ENCODE results near the gene NHEJ1.

Gene NHEJ1

DNA sequence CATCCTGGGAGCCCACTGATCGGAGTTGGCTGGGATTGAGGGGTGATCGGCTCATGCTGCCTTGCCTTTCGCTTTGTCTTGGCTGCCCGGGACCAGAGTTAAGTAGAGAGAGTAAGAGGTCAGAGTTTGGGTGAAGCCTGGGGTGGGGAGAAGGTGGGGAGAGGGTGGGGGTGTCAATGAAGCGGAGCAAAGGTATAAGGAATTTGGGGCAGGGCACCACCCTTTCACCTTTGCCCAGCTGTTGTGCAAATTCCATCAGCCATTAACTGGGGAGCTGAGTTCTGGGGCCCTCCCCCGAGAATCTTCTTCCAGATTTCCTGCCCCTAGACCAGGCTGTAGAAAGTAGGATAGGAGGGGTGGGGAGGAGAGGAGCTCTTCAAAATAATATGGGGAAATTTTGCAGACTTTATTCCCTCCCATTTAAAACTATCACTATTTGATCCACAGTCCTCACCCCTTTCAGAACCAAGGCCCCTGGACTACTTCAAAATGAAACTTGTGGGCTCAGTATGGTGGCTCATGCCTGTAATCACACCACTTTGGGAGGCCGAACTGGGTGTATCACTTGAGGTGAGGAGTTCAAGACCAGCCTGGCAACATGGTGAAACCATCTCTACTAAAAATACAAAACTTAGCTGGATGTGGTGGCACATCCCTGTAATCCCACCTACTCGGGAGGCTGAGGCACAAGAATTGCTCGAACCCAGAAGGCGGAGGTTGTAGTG, 9.5 kb upstream of the NHEJ1 start, which contains the start of gene SLC23A3:
Gene SLC23A3 (minus strand): TSS at position 100 of the 725 bp plus-strand sequence. CDS start 45 bp downstream, at position 55.
- H3K27me3 Mint-ChIP-seq (ENCODE audit: low read depth): peaks cover 3% of the 10 kb centered on the region
- H3K27ac Mint-ChIP-seq: no peak within 1 kb of the TSS
- H3K4me1 Mint-ChIP-seq: peaks cover 12% of the 10 kb centered on the region
- H3K4me3 Mint-ChIP-seq: no peak within 1 kb of the TSS
- no peaks in the 10 kb centered on the region for H3K9me3 Mint-ChIP-seq
- peaks cover 25% of the 10 kb centered on the region for H3K36me3 Mint-ChIP-seq (ENCODE audit: low read depth)
- TF ChIP-seq, protein P1, sequence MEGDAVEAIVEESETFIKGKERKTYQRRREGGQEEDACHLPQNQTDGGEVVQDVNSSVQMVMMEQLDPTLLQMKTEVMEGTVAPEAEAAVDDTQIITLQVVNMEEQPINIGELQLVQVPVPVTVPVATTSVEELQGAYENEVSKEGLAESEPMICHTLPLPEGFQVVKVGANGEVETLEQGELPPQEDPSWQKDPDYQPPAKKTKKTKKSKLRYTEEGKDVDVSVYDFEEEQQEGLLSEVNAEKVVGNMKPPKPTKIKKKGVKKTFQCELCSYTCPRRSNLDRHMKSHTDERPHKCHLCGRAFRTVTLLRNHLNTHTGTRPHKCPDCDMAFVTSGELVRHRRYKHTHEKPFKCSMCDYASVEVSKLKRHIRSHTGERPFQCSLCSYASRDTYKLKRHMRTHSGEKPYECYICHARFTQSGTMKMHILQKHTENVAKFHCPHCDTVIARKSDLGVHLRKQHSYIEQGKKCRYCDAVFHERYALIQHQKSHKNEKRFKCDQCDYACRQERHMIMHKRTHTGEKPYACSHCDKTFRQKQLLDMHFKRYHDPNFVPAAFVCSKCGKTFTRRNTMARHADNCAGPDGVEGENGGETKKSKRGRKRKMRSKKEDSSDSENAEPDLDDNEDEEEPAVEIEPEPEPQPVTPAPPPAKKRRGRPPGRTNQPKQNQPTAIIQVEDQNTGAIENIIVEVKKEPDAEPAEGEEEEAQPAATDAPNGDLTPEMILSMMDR (IDR thresholded peaks at IDR 0.05; ENCODE audit: unreplicated experiment in 3 of 3): no peak

DNA sequence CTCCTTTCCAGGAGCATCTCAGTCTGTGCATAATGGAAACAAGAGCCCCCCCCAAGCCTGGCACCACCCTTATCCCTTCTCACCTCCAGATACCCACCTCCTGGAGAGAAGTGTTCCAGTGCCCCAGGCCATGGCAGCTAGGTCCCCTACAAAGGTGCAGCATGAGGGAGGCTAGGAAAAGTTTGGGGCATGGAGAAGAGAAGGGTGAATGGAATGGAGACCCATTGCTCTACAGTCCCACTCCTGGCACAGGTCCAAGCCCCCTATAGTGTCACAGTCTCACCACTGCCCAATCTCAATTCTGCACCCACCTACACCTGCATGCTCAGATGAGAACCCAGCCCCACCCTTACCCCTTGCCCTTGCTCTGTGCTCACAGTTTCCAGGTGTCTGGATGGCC, 8.3 kb upstream of the NHEJ1 start:
- Mint-ChIP-seq H3K27me3 (ENCODE audit: low read depth) (peaks cover 4% of the 10 kb centered on the region), H3K27ac (no peak overlapping the region), H3K36me3 (ENCODE audit: low read depth) (peaks cover 16% of the 10 kb centered on the region), H3K4me3 (no peak overlapping the region), H3K4me1 (peaks cover 6% of the 10 kb centered on the region), H3K9me3 (no peaks in the 10 kb centered on the region)
- TF ChIP-seq, protein P1 (IDR thresholded peaks at IDR 0.05; ENCODE audit: unreplicated experiment in 3 of 3): no peak

DNA sequence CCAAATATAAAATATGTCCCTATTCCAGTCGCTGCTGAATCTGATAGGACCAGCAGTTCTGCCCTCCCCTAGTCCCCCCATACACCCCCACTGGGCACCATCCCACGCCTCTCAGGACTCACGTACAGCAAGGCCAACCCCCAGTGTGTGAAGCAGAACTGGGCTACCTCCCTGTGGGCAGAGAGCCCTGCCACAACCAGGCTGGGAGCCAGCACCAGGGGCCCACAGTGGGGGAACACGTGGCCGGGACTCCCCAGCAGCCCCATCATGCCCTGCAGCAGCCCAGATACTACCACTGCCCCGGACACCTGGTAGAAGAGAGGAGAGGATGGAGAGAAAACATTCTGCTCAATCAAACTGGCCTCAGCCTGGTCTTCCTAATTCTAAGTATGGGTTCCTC, 7.9 kb upstream of the NHEJ1 start:
- Mint-ChIP-seq H3K9me3 (no peaks in the 10 kb centered on the region), H3K36me3 (ENCODE audit: low read depth) (peaks cover 14% of the 10 kb centered on the region), H3K27me3 (ENCODE audit: low read depth) (peaks cover 7% of the 10 kb centered on the region), H3K27ac (no peak overlapping the region), H3K4me1 (peaks cover 6% of the 10 kb centered on the region), H3K4me3 (no peak overlapping the region)
- TF ChIP-seq, protein P1 (IDR thresholded peaks at IDR 0.05; ENCODE audit: unreplicated experiment in 3 of 3): no peak

DNA sequence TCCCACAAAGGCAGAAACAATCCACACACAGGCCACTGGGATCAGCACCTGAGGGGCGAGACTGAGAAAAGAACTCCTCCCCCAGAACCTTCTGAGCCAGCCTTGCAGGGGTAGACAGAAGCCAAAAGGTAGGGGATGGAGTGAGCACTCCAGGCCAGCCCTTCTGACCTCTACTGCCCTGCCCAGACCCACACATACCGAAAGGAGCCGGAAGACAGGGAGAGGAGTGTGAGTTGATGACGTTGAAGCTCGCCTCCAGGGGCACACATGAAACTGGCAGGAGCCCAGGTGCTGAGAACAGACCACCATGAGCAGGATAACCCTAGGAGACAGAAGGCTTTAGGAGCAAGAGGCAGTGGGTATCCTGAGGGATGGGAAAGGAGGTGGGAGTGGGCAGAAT, 7.4 kb upstream of the NHEJ1 start:
- no peak overlapping the region for H3K4me3 Mint-ChIP-seq
- no peaks in the 10 kb centered on the region for H3K9me3 Mint-ChIP-seq
- peaks cover 6% of the 10 kb centered on the region for H3K4me1 Mint-ChIP-seq
- H3K27ac Mint-ChIP-seq: no peak overlapping the region
- TF ChIP-seq, protein P1 (IDR thresholded peaks at IDR 0.05; ENCODE audit: unreplicated experiment in 3 of 3): no peak
- peaks cover 14% of the 10 kb centered on the region for H3K36me3 Mint-ChIP-seq (ENCODE audit: low read depth)
- H3K27me3 Mint-ChIP-seq (ENCODE audit: low read depth): peaks cover 11% of the 10 kb centered on the region

DNA sequence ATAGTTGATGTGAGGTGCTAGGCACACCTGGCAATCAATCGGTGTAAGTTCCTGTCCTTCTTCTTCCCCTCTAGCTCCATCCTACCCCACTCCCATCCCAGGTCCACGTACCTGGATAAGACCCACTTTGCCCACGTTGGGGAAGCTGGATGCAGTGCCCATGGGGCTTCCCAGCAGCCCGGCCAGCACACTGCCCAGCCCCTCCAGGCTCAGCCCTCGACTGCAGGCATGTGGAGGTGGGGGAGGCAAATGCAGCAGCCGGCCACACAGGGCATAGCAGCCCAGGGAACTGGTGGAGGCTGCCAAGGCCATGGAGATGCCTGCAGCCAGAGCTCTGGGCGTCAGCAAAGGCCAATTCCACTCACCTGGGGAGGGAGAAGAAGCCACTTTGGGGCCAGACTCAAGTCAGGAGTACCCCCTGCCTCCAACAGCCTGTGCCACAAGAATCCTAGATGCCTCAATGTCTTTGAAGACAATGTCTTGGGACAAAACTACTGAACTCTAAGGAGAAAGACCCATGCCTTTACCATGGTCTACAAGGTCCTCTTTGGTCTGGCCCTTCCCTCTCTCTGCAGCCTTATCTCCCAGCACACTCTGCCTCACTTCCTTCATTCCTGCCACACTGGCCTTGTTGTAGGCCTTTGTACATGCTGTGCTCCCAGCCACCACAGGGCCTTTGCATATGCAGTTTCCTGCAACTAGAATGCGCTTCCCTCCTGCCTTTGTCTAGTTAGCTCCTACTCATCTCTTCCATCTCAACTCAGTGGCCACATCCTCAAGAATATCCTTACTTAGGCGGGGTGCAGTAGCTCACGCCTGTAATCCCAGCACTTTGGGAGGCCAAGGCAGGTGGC, 4.7 kb upstream of the NHEJ1 start:
- Mint-ChIP-seq H3K36me3 (ENCODE audit: low read depth) (no peaks in the 10 kb centered on the region), H3K27ac (no peak overlapping the region), H3K4me1 (peaks cover 9% of the 10 kb centered on the region), H3K27me3 (ENCODE audit: low read depth) (peaks cover 11% of the 10 kb centered on the region), H3K4me3 (no peak overlapping the region), H3K9me3 (no peaks in the 10 kb centered on the region)
- TF ChIP-seq, protein P1 (IDR thresholded peaks at IDR 0.05; ENCODE audit: unreplicated experiment in 3 of 3): no peak
